GM19043 (cell line): ENCODE results near the gene MESP2.

ENCODE experiments used
- ATAC-seq: cut with Tn5 transposase; IDR thresholded peaks from one replicate; pipeline ENCODE4 v1.9.1; 2021; ENCODE audit warnings: low read depth; ENCODE audit not compliant: unreplicated experiment

Gene MESP2

DNA sequence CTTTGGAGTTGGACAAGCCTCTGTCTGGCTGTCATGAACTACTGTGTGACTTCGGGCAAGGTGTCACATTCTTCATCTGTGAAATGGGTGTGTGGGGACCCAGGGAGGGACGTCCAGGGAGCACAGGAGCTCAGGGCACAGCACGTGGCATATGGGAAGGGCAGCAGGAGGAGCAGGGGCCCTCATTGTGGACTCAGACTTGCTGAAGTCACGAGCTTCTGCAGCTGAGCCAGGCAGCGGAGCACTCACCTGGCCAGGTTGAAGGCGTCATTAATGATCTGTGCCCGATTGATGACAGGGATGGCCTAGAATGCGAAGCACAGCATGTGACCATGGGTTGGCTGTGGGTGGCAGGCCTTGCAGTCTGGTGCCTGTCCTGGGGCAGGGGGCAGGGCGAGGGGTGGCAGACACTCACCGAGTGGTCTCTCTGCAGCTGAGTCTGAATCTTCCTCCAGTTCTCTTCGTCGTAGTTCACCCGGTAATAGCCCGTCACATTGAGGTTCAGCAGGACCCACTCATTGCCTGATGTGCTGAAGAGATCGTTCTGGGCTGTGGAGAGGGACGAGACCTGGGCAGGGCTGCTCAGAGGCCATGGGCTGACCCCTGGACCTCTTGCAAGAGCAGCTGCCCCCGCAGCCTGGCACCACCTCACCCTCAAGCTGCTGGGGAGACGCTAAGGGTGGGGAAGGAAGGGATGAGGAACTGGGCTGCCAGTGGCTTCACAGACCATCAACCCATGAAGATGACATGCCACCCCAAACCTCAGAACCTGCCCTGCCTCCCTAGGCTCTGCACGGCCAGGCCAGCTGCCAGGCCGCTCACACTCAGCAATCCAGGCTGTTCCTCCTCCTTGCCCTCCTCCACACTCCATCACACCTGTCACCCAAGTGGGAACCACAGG lies 23.1 kb downstream of the MESP2 start:
- ATAC-seq, result no peak

DNA sequence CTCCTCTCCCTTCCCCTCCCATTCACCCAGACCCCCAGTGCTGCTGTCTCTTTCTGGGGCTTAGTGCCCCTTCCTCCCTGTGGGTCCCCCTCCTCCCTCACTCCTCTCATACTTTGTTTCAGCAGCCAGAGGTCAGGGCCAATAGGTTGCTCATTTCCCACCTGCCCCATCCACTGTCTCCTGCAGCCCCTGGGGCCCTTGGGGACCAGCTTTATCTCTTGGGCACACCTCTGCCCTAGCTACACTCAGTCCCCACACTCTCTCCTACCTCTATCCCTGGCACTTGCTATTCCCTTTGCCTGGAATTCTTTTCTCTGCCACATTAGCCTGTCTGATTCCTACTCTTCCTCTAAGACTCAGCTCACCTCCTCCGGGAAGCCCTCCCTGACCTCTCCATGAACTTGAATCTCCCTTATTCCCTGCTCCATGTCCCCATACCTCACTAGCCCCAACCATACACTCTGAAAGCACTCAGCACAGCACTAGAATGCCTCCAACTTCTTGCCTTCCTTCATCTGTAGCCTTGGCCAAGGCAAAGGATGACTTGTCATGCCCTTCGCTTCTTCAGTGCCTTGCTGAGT lies 23.9 kb downstream of the MESP2 start:
- ATAC-seq, result no peak

DNA sequence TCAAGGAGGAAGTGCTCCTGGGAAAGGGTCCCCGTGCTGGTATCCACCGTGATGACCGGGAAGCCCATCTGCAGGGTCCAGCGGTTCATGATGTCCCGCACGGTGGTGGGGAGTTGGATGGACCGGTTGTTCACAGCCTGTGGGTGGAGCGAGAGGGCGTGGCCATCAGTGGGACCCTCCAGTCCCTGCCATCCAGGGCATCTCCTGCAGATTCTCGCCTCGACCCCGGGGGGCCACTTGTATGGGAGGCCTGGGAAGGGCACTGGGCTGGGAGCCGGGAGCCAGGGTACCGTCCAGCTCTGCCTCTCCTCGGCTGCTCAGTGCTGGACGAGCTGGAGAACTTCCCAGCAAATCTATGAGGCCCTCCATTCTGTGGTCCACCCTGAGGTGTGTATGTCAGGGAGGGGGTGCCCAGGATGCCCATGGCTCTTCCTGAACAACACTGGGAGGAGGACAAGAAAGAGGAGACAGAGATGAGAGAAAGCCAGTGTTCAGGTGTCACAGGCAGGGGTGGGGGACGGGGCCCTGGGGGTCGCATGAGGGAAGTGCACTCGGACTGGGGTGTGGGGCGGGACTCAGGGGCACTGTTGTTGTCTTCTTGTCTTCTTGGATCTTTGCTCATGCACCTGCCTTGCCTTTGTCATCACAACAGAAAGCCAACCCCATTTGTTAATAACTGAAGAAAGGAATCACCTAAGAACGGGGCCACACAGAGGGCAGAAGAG lies 25.5 kb downstream of the MESP2 start:
- no peak for ATAC-seq

DNA sequence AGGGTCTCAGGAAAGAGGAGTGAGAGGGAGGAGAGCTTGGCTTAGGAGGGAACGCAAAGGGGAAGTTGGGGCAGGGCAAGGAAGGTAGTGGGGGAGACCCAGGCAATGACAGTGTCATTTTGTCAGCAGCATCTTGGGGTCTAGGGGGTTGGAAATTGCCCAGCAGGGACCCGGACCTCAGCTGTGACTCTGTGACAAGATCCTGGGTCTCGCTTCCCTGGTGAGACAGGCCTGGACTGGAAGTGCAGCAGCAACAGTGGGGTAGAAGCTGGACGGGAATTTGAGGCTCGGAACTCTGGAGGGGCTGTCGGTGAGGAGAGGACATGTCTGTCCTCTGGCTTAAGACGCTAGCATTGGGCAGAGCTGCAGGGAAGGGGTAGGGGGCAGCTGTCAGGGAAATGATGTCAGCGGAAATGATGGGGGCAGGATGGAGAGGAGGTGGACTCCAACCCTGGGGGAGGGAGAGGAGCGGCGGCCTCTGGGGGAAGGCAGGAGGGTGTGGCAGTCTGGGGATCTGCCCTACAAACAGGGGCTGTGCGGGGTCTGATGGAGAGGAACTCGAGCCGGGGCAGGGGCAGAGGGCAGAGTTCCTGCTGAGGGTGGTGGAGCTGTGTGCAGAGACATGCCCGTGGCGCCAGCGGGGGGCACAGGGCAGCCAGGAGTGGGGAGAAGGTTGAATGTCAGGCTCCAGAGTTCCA lies 26.2 kb downstream of the MESP2 start:
- no peak for ATAC-seq

DNA sequence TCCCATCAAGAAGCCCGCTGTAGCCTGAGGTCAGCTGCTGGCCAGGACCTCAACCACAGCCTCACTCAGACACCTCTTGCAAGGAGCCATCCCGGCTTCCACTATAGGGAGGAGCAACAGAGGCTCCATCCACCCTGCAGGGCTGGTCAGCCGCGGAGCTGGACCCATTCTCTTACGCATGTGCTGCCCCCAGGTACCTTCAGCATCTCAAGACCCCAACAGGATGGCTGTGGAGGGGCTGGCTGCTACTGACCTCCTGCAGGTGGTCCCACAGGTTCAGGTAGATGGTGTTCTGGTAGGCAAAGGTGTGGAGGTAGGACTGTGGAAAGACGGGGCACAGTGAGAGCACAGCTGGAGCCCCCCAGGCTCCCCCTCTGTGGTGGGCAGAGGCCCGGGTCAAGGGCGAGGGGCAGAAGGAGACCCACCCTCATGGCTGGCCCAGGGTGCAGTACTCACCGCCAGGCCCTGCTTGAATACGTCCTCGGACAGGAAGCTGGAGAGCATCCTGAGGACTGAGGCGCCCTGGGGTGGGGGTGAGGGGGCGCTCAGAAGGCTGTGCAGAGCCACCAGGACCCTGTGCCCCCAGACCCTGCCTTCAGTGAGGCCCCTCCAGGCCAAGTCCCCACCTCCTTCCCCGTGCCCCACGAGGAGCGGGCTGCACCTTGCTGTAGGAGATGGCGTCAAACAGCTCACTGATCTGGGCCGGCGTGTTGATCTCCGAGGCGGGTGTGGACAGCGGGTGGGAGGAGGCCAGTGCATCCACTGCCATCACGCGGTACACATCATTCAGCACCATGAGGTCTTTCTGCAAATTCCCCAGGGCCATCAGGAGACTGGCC lies 27.1 kb downstream of the MESP2 start:
- ATAC-seq, result no peak

DNA sequence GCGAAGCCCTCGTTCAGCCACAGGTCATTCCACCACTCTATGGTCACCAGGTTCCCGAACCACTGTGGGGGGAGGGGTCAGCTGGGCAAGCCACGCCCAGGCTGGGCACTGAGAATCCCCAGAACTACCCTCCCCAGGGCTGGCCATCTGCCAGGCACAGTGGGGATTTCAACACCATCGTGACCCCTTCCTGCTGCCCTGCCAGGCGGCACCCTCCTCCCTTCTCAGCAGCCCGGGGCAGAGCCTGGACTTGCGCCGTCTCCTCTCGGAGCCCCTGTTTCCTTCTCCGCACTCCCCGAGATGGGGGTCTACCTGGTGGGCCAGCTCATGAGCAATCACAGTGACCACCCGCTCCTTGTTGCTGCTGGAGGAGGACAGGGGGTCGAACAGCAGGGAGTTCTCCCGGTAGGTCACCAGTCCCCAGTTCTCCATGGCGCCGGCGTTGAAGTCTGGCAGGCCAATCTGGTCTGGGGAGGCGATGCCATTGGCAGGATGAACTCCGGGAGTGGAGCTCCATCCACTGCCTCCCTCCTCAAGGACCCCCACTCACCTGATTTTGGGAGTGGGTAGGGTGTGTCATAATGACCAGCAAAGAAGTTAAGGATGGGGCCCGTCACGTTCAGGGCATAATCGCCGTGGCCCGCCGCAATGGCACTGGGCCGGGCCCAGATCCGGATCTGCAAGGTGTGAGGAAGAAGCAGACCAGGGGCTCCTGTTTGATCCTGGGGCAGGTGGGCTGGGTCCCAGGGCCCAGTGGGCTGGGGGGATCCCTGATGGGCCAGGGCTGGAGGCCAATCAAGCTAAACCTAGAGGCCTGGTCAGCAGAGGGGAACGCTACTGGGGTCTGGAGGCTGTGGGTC lies 28.0 kb downstream of the MESP2 start:
- ATAC-seq, result no peak

DNA sequence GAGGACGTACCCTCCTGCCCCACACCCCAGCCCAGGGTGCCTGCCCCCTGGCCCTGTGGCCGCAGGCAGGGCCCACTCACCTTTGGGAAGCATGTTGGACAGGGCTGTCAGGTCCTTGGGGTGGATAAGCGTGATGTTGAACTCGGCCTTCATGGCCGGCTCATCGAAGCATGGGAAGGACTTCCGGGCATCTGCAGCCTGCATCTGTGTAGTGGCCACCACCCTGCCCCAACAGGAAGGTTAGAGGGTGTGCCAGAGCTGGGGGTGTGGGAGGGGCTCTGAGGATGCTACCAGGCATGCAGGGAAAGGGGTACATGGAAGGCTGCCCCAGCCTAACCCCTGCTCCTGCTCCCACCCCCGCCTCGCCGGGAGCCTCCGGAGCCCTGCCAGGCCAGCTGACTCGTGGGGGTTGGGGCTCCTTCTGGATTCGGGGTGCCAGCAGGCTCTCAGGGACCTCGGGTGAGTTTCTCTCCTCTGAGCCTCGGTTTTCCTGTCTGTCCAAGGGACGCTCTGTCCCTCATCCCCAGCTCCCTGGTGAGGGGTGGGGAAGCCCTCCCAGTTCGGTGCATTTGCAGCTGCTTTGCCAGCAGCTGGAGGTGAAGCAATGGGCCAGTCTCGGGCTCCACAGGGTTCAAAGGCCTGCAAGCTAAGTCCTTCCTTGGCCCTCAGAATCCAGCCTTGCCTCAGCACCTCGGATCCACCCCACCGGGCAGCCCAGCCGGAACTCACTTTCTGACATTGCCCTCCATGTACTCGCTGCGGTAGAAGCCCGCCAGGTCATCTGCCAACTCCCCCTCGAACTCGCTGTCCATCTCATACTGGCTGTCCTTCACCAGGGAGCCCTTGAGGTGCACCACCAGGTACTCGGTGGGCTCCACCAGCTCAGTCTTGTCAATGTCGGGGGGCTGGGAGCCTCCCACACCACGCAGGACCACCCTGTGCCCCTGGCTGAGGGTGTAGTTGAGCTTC lies 29.4 kb downstream of the MESP2 start:
- ATAC-seq, result no peak

DNA sequence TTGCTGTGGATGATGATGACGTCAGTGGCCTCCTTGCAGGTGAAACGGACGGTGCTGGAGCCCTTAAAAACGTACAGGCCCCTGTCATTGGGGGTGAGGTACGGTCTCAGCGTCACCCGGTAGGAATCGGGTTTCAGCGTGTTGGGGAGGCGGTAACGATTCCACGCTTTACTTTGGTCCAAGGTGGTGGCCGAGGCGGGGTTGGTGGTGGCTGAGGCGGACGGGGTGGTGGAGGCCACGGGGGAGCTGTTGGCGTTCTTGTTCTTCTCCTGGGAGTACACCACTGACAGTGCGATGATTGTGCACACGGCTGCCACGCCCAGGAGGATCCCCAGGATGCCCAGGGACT lies 30.1 kb downstream of the MESP2 start:
- no peak for ATAC-seq

DNA sequence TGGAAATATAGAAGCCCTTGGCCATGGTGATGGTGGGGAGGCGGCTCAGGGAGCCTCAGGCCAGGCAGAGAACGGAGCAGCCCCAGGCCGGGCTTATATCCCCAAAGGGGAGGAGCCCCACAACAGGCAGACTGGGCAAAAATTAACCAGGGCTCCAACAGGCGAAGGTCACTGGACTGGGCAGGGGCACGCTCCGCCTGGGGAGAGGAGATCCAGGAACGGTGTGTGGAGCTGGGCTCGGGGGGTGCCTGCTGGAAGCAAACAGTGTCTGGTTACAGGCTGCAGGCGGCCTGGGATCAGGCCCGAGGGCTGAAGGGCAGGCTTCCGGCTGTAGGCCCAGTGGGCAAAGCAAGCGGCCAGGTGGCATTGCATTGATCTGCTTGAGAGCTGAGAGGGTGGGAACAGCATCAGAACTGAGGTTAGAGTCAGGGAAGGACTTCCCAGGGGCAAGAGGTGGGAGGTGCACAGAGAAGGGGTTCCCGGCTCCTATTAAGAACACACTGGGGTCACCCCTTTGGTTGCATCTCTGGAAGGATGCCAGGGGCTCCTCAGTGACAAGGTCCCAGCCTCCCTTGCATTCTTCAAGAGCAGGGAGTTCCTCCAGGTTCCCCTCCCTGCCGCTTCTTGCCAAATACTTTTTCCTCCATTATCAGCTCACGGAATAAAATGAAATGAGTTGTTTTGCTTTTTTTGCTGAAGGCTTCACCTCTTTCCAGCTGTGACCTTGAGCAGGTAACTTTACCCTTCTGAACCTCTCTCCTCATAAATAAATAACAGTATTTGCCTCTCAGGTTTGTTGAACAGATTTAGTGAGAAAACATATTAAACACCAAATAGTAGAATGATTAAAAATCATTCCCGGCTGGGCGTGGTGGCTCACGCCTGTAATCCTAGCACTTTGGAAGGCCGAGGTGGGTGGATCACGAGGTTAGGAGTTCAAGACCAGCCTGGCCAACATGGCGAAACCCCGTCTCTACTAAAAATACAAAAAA lies 30.7 kb downstream of the MESP2 start:
- no peak for ATAC-seq

DNA sequence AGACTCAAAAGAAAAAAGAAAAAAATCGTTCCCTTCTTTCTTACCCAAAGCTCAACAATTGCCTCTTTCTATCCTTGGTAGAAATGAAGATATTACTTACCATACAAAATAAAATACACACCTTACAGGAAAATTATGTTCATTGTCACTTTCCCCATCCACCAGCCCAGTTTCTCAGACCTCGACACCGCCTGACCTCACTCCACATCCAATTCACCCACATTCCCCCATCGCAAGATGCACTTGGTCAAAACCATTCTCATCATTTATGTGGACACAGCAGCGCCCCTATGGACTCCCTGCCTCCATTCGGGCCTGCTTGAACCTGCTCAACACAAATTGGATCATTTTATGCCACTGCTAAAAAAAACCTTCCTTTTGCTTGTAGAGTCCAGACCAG lies 31.6 kb downstream of the MESP2 start:
- no peak for ATAC-seq

DNA sequence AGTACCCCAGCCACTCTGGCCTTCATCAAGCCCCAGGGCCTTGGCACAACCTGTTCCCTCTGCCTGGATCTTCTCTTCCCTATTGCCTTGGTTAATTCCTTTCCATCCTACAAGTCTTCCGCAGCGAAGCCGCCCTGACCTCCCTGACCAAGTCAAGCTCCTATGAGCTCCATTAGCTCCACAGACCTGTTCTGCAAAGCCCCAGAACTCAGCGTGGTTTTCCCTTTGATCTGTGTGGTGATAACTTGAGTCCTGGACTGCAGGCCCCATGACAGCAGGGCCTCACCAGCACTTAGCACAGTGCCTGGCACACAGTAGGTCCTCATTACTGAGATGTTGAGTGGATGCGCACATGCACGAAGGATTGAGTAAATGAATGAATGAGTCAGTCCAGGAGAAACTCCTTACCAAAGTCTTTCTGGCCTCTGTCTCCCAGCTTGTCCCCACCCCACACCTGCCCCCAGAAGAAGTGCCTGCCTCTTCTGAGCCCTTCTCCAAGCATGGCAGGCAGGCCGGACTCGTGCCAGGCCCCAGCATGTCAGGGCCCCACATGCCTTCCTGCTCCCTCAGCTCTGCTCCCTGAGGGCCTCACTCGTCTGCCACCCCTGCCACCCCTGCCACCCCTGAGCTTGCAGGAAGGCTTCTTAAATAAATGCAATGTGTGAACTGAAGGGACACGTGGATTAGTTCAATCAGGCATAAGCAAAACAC lies 32.2 kb downstream of the MESP2 start:
- ATAC-seq, result no peak

DNA sequence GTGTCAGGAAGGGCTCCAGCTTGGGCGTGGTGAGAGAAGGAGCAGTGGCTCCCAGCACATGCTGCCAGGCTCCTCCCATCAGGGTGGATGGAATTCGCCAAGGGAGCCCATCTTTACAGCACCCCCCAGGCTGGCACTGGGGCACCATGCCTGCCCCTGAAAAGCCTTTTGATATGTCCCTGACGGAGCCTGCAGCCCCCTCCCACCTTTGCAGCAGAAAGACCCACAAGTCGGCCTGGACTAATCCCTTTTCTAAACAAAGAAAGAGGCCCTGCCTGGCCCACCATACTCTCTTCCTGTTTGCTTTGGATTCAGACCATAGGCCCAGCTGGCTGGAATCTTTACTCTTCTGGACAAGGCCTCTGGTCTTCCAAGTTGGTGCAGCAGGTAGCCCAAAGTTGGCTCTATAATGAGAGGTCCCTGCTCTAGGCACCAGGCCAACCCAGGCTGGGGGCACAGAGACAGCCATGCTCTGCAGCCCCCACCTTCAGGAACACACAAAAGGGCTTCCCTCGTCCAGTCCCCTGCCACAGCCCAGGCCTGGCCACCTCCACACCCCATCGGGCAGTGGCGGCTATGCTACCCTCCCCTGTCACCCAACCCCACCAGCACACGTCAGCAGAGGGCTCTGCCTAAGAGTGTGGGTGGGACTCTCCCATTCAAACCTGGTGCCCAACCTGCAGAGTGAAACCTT lies 33.1 kb downstream of the MESP2 start:
- no peak for ATAC-seq

DNA sequence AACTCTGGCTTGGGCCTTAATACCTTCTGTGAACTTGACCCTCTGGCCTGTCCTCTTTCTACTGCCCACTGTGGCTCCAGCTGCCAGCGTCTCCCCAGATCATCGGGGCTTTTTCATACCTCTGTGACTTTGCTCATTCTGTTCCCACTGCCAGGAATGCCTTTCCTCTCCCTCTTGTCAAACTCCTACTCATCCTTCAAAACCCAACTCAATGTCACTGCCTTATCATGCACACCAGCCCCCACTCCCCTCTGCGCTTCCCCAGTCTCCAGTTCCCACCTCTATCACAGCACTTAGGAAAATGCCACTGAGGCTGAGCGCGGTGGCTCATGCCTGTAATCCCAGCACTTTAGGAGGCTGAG lies 33.6 kb downstream of the MESP2 start:
- ATAC-seq, result no peak

DNA sequence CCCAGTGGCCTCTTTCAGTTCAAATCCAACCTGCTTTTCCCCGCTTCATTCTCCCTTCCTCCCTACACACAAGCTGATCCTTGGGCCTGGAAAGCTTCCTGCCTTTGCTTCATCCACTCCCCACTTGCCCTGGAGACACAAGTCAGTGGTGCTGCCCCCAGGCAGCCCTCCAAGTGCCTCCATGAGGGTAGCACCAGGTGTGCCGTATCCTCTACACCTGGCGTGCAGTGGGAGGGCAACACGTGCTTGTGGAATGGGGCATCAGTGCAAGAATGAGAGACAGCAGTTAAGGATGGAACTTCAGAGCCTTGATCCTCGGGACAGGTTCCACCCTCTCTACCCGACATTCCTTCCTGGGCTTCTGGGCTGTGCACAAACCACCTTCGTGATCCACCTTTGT lies 34.7 kb downstream of the MESP2 start:
- ATAC-seq, result no peak

DNA sequence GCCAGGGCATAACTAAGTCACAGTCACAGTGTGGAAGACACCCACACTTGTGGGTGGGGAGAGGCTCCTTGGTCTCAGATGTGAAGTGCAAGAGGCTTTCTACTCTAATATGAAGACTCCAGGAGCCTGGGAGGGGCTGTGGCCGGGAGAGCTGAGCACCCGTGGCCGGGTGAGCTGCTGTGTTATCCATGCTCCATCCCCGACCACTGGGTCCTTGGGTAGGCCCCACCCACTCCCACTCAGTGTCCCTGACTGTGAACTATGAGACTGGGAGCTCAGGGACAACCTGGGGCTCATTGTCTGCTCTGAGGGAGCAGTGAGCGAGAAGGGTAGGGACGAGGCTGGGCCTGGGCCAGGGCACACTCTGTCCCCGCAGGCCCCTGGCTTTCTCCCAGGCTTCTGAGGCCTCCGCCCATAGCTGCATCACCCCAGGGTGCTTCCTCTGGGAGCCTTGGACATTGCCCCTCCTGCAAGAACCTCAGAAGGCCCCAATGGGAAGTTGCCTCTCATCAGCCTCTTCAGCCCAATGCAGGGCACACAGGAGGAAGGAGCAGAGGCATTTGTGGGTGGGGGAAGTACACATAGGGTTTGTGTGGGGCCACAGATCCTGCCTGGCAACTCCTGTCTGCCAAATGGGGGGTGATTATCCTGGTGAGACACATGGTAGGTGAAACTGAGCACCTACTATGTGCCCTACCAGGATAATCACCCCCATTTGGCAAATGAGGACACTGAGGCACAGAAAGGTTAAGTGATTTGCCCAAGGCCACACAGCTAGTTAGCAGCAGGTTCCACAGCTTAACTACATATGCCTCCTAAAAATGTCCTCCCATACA lies 36.1 kb downstream of the MESP2 start:
- ATAC-seq, result no peak
